IMR-90 (cell line): Measurements from ENCODE around the gene CELSR1. TPM values are rescaled to one million over a fixed set of nuclear protein-coding genes. Genes with fewer than 3 reads are reported as not detected.

Source experiments
- ATAC-seq: fragments of 200-7000 bp; cut with Tn5 transposase; 2 replicates; pipeline ENCODE4 v1.9.1; 2020; ENCODE audit warnings: low read depth, mild to moderate bottlenecking, moderate library complexity
- BruUV-seq: library from RNA; stranded (reverse); fragments of 400-500 nt; replicated peaks from 2 replicates; lab custom pipeline; 2021; lab: Mats Ljungman, UMichigan
- CTCF ChIA-PET: fragments of 300-600 bp; formaldehyde crosslinking; extraction: SDS; loops from one replicate; lab custom pipeline; 2021; ENCODE audit warnings: antibody characterized with exemption; lab: Yijun Ruan, JAX
- POLR2A ChIA-PET: fragments of 300-600 bp; sonication (Branson Sonifier 250); formaldehyde crosslinking; loops from one replicate; lab custom pipeline; 2022; ENCODE audit warnings: antibody characterized with exemption; ENCODE audit not compliant: unreplicated experiment; lab: Charles Lee
- DNase-seq: peaks from one replicate; pipeline ENCODE4 v3.0.0; 2013
- H2AFZ ChIP-seq: replicated peaks from 2 replicates; pipeline ENCODE3; 2013; ENCODE audit warnings: low read length, mild to moderate bottlenecking; ENCODE audit not compliant: poor library complexity
- H2AK5ac ChIP-seq: 2 replicates; pipeline ENCODE4 v1.6.1; 2013; ENCODE audit warnings: low read depth, low read length, inconsistent platforms
- H2AK9ac ChIP-seq: replicated peaks from 2 replicates; pipeline ENCODE3; 2013; ENCODE audit warnings: mild to moderate bottlenecking, low read depth, low read length, moderate library complexity; ENCODE audit not compliant: poor library complexity
- H2BK120ac ChIP-seq: 2 replicates; pipeline ENCODE4 v1.6.1; 2013; ENCODE audit warnings: low read depth, low read length, inconsistent platforms
- H2BK15ac ChIP-seq: 3 replicates; pipeline ENCODE4 v1.6.1; 2013; ENCODE audit warnings: low read depth, low read length, inconsistent platforms
- H2BK20ac ChIP-seq: 2 replicates; pipeline ENCODE4 v1.6.1; 2013; ENCODE audit warnings: low read depth, mild to moderate bottlenecking, inconsistent platforms, low read length, moderate library complexity
- H2BK5ac ChIP-seq: 2 replicates; pipeline ENCODE4 v1.6.1; 2013; ENCODE audit warnings: mild to moderate bottlenecking, low read depth, low read length, inconsistent platforms; ENCODE audit not compliant: poor library complexity, severe bottlenecking
- H3K14ac ChIP-seq: replicated peaks from 2 replicates; pipeline ENCODE4 v1.6.1; 2013; ENCODE audit warnings: low read depth, low read length, inconsistent platforms
- H3K18ac ChIP-seq: 2 replicates; pipeline ENCODE4 v1.6.1; 2013; ENCODE audit warnings: low read depth, low read length, control low read depth
- H3K23ac ChIP-seq: 2 replicates; pipeline ENCODE4 v1.6.1; 2013; ENCODE audit warnings: low read depth, low read length, inconsistent platforms
- H3K27ac ChIP-seq: 2 replicates; pipeline ENCODE4 v1.5.1; 2013; ENCODE audit warnings: mild to moderate bottlenecking, control low read depth, low read length; ENCODE audit not compliant: insufficient read depth
- H3K27me3 ChIP-seq: 2 replicates; pipeline ENCODE4 v1.6.1; 2013; ENCODE audit warnings: low read length; ENCODE audit not compliant: control insufficient read depth, insufficient read depth
- H3K36me3 ChIP-seq: 2 replicates; pipeline ENCODE4 v1.6.1; 2013; ENCODE audit warnings: low read length, mixed read lengths; ENCODE audit not compliant: control insufficient read depth, insufficient read depth
- H3K4ac ChIP-seq: 2 replicates; pipeline ENCODE4 v1.6.1; 2013; ENCODE audit warnings: low read depth, low read length, inconsistent platforms
- H3K4me1 ChIP-seq: 2 replicates; pipeline ENCODE4 v1.6.1; 2013; ENCODE audit warnings: low read length, mixed read lengths; ENCODE audit not compliant: control insufficient read depth, insufficient read depth
- H3K4me2 ChIP-seq: 2 replicates; pipeline ENCODE4 v1.6.1; 2013; ENCODE audit warnings: low read depth, mild to moderate bottlenecking, control low read depth, low read length, moderate library complexity
- H3K4me3 ChIP-seq: 2 replicates; pipeline ENCODE4 v1.5.1; 2013; ENCODE audit warnings: low read depth, mild to moderate bottlenecking, control low read depth, low read length, moderate library complexity; ENCODE audit not compliant: insufficient read depth
- H3K56ac ChIP-seq: 2 replicates; pipeline ENCODE4 v1.6.1; 2013; ENCODE audit warnings: low read length, inconsistent platforms; ENCODE audit not compliant: insufficient read depth; ENCODE audit errors: extremely low read depth
- H3K79me1 ChIP-seq, 2 experiments: 2 replicates each; pipeline ENCODE4 v1.6.1; 2013; ENCODE audit warnings: low read length in 2 of 2, inconsistent platforms in 1 of 2, low read depth in 1 of 2
- H3K9ac ChIP-seq: 2 replicates; pipeline ENCODE4 v1.6.1; 2013; ENCODE audit warnings: low read depth, low read length, control low read depth
- H3K9me1 ChIP-seq: 2 replicates; pipeline ENCODE4 v1.6.1; 2013; ENCODE audit warnings: low read length, inconsistent platforms; ENCODE audit not compliant: insufficient read depth
- H3K9me3 ChIP-seq: 2 replicates; pipeline ENCODE4 v1.6.1; 2013; ENCODE audit warnings: low read length; ENCODE audit not compliant: control insufficient read depth, insufficient read depth
- H4K20me1 ChIP-seq: 2 replicates; pipeline ENCODE4 v1.6.1; 2013; ENCODE audit warnings: low read length, inconsistent platforms; ENCODE audit not compliant: insufficient read depth
- H4K5ac ChIP-seq: 2 replicates; pipeline ENCODE4 v1.6.1; 2013; ENCODE audit warnings: mild to moderate bottlenecking, low read depth, low read length, control low read depth
- H4K8ac ChIP-seq, 2 experiments: 2 replicates each; pipeline ENCODE4 v1.6.1; 2013; ENCODE audit warnings: low read depth in 2 of 2, low read length in 2 of 2, control low read depth in 1 of 2, inconsistent platforms in 1 of 2
- H4K91ac ChIP-seq: 2 replicates; pipeline ENCODE4 v1.6.1; 2013; ENCODE audit warnings: low read depth, low read length, inconsistent platforms; ENCODE audit not compliant: insufficient read depth
- BHLHE40 ChIP-seq: fragments of 150-350 bp; IDR thresholded peaks from 2 replicates; pipeline ENCODE4 v1.6.1; 2016; ENCODE audit warnings: mild to moderate bottlenecking, low read depth, low read length
- CHD1 ChIP-seq: IDR thresholded peaks from 2 replicates; pipeline ENCODE4 v1.6.1; 2012; ENCODE audit warnings: low read depth, low read length, improper control_type of control experiment
- ELK1 ChIP-seq: fragments of 150-350 bp; IDR thresholded peaks from 2 replicates; pipeline ENCODE4 v1.6.1; 2016; ENCODE audit warnings: low read depth, mild to moderate bottlenecking, low read length, moderate library complexity, borderline replicate concordance
- FOS ChIP-seq: fragments of 150-350 bp; IDR thresholded peaks from 2 replicates; pipeline ENCODE4 v1.6.1; 2016; ENCODE audit warnings: low read depth, low read length
- RAD21 ChIP-seq: IDR thresholded peaks from 2 replicates; pipeline ENCODE4 v1.6.1; 2012; ENCODE audit warnings: low read length, improper control_type of control experiment
- RCOR1 ChIP-seq: IDR thresholded peaks from 2 replicates; pipeline ENCODE4 v1.6.1; 2012; ENCODE audit warnings: mild to moderate bottlenecking, low read length, improper control_type of control experiment; ENCODE audit not compliant: insufficient replicate concordance
- WGBS, 2 experiments: methylation state at CpG; one replicate each; pipeline versions ENCODE4 v1.1.5 to v1.1.7; 2013; ENCODE audit warnings: missing lambda C conversion rate in 2 of 2; ENCODE audit not compliant: insufficient read length in 1 of 2; ENCODE audit errors: extremely low coverage in 2 of 2; 5-methylcytosine and 5-hydroxymethylcytosine counted together
- dilution Hi-C: fragments of 300-500 bp; cut with HindIII; formaldehyde crosslinking; loops from one replicate; pipeline ENCODE4 v1.14.3; 2018; ENCODE audit warnings: low sequenced_read_pairs; ENCODE audit not compliant: unreplicated experiment
- in situ Hi-C: fragments of 300-500 bp; cut with MboI; formaldehyde crosslinking; loops from 3 replicates; pipeline ENCODE4 v1.14.3; 2019; ENCODE audit warnings: low sequenced_read_pairs, inconsistent platforms, mixed read lengths
- intact Hi-C: fragments of 100-400 bp; cut with micrococcal nuclease; formaldehyde crosslinking; loops from 2 replicates; pipeline ENCODE4 v1.10.0; 2022
- polyA plus RNA-seq, 3 experiments: library from polyadenylated mRNA; depleted of rRNA; stranded (reverse); fragments of >200 nt; gene quantifications; 2 replicates each; pipeline ENCODE4 v1.2.3, GENCODE V29; 2012; ENCODE audit warnings: low replicate concordance in 1 of 3
- total RNA-seq: library from RNA; depleted of rRNA; stranded (reverse); fragments of >200 nt; gene quantifications from 2 replicates; pipeline ENCODE4 v1.2.3, GENCODE V29; 2012

CELSR1 gene
- total and polyA plus RNA-seq, 2 of the 4 experiments (the other 2 are of a cell fraction), result 0.36 to 0.82 TPM

GRCh38 chr22:46584081-46584921 is 46.9 kb upstream of the CELSR1 start:
- no peak overlapping the region for H2BK5ac ChIP-seq
- no peak overlapping the region for H3K4me3 ChIP-seq
- POLR2A ChIA-PET, result no interaction called here
- BruUV-seq, result no TSS peak
- H3K79me1 ChIP-seq, result peaks cover 3 to 4% of the 10 kb centered on the region in 2 experiments; a peak in 2 of 4 replicates
- no peak overlapping the region for H3K23ac ChIP-seq
- no peak overlapping the region for H3K4ac ChIP-seq
- H3K27me3 ChIP-seq, result no peaks in the 10 kb centered on the region; the same call in 1 of the 2 replicates
- dilution Hi-C loops (no loop called here), in situ Hi-C loops (no loop called here), intact Hi-C loops (no loop called here)
- H4K91ac ChIP-seq, result no peak overlapping the region
- H2BK15ac ChIP-seq, result no peak overlapping the region
- H3K56ac ChIP-seq, result no peak overlapping the region
- no peak overlapping the region for H4K8ac ChIP-seq
- no peak overlapping the region for H3K9ac ChIP-seq
- no peak overlapping the region for H2AK5ac ChIP-seq
- peak; percentile 86 for ATAC-seq
- no peak overlapping the region for H3K18ac ChIP-seq
- CTCF ChIA-PET, result no interaction called here
- TF ChIP-seq BHLHE40, result 0 out of 2 replicates have a peak, but pooled peaks have one; percentile 58
- TF ChIP-seq RCOR1, result no peak
- no peak for TF ChIP-seq FOS
- TF ChIP-seq RAD21, result no peak
- TF ChIP-seq CHD1, result no peak
- no peak for TF ChIP-seq ELK1
- peaks cover 6% of the 10 kb centered on the region; the same call in 1 of the 2 replicates for H3K4me1 ChIP-seq
- H3K36me3 ChIP-seq, result peaks cover 1% of the 10 kb centered on the region; the same call in 1 of the 2 replicates
- no peak overlapping the region for H4K5ac ChIP-seq
- peak; percentile 48 for DNase-seq
- no peak overlapping the region; the same call in 1 of the 2 replicates for H3K4me2 ChIP-seq
- H2BK120ac ChIP-seq, result no peak overlapping the region
- no peak overlapping the region for H2BK20ac ChIP-seq
- H4K20me1 ChIP-seq, result peaks cover 40% of the 10 kb centered on the region
- no peak overlapping the region for H2AFZ ChIP-seq
- no peak overlapping the region for H3K27ac ChIP-seq
- H3K9me1 ChIP-seq, result no peaks in the 10 kb centered on the region
- WGBS, 2 experiments, result 57% methylated on average over 24 of the region's 43 CpGs; no CpG with 5 or more reads in 1 of the 2 experiments
- H3K14ac ChIP-seq, result no peak overlapping the region
- H3K9me3 ChIP-seq, result no peaks in the 10 kb centered on the region
- H2AK9ac ChIP-seq, result no peak overlapping the region
